NOMO-1 (cell line): ENCODE measurements around the gene DRC7.

ENCODE experiments used
- DNase-seq, 2 experiments: peaks; one replicate each; lab custom pipeline; 2025; ENCODE audit not compliant: unreplicated experiment in 2 of 2; lab: John Stamatoyannopoulos, UW

The DRC7 gene

DNA sequence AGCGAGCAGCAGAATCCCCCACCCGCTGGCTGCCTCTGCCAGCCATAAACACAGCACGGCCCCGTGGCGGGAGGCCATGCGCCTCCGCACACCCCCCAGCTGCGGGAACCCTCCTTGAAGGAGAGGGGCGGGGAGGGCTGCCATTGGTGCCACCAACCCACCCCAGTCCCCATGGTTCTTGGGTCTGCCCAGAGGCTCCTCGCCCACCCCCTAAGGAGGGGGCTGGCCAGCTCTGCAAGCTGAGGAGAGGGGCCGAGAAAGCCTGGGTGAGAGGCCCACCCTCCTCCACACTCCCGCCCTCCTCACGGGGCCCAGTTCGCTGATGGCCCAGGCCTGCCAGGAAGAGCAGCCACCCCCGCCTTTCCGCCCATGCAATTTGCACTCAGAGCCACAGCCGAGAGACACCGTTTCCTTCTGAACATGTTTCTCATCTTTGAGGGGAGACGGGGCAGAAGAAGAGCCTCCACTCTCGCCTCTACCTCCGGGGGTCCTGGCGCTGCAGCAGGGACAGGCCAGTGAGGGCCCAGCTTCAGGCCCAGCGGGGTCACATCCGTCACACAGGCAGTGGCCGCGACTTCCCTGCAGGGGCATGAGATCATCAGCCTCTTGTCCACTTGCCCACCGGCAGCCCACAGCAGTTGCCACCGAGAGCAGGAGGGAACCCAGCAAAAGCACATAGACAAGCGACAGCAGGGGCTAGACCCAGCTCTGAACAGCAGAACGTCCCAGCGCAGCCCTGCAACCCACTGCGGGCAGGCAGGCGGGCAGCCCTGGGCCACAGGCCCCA lies 63.9 kb downstream of the DRC7 start:
- no peak for DNase-seq

- no peak for DNase-seq
Measured at GRCh38 chr16:57759131-57759530, 64.5 kb downstream of the DRC7 start.

GRCh38 chr16:57759541-57760356 lies 65.1 kb downstream of the DRC7 start:
- no peak for DNase-seq

DNA sequence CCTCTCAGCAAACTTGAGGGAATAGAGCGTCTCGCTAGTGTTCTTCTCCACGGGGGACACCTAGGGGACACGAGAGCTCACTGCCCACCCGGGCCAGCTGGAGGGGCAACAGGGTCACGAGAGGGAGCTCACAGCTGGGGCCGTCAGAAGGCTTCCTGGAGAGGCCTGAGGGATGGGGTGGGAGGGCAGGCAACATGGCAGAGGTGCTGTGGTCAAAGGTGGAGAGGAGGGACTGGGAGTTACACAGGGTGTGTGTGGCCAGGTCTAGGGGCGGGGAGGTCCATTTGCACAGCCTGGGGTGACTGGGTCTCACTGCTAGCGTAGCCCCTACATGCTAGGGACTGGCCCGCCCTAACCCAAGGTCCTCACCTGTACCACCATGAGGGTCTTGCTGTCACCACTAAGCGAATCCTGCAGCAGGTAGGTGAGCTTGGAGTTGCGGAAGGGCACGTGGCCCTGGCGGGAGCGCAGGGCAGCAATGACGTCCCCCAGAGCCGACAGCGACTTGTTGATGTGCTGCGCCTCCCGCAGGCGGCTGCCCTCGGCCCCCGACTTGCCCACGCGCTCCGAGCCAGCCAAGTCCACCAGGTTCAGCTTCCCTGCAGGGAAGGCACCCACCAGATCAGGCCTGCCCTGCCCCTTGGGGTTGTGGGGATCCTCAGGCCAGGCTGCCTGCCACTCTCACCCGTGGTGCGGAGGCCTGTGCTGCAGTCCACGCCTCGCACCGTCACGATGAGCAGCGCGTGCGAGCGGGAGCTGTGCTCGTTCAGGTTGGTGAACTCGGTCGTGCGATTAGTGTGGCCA lies 66.0 kb downstream of the DRC7 start:
- DNase-seq = no peak

GRCh38 chr16:57761301-57761700 lies 66.7 kb downstream of the DRC7 start:
- no peak for DNase-seq

GRCh38 chr16:57761957-57762356 lies 67.4 kb downstream of the DRC7 start:
- no peak for DNase-seq

DNA sequence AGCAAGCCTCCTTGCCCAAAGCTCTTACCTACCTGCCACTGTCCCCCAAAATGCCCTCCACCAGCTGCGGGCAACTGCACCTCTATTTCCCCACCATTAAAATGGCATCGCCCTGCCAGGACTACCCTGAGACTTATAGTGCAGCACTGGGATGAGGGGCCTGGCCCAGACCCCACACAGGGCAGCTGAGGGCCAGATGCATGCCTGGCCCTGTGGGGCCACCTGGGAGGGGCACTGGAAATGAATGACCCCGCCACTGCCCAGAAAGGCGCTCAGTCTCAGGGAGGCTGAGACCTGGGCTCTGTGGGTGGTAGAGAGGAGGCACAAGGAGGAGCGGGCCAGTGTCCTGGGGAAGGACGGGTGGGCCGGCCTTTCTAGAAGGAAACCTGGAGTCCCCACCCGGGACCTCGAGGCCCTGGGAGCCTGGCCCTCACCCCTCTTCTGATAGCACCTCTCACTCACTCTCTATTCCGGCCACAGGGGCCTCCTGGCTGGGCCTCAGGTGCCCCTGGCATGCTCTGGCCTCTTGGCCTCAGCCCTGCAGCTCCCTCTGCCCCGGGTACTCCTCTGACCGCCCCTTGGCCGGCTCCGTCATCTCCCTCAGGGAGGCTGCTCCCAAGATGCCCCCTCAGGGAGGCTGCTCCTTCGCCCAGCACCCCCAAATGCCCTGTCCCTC lies 67.9 kb downstream of the DRC7 start:
- DNase-seq = no peak

GRCh38 chr16:57763285-57764005 lies 68.8 kb downstream of the DRC7 start:
- no peak for DNase-seq

DNA sequence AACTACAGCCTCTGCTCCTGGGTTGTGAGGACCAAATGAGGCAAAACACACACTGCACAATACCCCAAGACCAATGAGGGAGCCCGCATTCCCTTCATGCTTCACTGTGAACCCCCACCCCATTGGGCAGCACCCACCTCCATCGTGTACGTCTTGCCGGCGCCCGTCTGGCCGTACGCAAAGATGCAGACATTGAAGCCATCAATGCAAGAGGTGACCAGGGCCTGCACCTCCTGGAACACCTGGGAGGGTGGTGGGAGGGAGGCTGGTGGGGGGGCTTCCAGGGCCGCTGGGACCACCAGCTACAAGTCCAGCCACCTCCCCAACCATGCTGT lies 69.4 kb downstream of the DRC7 start:
- no peak for DNase-seq

DNA sequence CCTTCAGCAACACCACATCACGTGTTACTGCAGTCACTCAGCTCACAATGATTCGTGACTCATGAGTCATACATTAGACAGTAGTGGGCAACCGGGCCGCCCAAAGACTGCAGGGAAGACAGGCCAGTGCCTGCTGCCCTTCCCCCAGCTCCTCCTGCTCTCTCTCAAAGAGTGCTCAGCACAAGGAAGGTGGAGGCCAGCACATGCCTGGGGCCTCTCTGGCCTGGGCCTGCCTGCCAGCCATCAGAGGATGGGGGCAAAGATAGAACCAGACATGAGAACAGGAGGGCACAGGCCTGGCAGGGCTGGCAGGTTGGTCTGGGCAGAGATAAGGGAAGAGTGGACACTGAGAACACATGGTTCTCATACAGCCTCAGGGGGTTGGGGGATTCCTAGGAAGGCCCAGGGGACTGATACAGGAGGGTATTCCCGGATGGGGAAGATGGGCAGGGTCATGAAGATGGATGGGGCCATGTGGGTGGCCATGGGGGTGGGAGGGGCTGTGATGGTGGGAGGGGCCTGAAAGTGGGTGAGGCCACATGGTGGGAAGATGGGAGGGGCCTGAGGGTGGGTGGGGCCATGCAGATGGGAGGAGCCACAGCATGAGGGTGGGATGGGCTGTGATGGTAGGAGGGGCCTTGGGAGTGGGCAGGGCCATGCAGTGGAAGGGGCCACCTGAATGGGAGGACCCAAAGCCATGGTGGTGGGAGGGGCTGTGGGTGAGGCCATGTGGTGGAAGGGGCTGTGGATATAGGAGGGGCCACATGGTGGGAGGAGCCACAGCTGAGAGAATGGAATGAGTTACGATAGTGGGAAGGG lies 69.9 kb downstream of the DRC7 start:
- DNase-seq = peak in 1 of 2 experiments; percentile 7

- no peak for DNase-seq
Measured at GRCh38 chr16:57765160-57765728, 70.6 kb downstream of the DRC7 start.

DNA sequence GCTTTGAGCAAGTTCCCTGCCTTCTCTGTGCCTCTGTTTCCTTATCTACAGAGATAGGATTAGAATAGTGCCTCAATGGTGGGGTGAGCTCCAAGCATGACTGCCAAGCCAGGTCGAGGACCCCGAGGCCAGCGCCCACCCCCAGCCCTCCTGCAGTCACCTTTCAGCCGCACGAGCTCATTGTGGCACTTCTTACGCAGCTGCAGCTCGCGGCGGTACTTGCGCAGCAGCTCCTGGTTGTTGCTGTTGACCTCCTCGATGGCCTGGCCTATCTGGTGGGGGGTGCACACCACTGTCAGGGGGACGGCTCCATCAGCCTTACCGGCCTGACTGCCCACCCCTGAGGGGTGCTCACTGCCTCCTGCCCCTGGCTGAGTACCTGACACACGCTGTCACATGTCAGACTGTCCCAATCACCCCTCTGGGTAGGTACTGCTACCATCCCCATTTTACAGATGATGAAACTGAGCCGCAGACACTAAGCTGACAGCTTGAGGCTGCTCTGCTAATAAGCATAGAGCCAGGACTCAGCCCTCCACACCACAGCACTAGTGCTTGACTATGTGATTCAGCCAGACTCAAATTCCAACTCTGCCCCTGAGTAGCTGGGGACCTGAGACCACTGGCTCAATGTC lies 72.2 kb downstream of the DRC7 start:
- no peak for DNase-seq

DNA sequence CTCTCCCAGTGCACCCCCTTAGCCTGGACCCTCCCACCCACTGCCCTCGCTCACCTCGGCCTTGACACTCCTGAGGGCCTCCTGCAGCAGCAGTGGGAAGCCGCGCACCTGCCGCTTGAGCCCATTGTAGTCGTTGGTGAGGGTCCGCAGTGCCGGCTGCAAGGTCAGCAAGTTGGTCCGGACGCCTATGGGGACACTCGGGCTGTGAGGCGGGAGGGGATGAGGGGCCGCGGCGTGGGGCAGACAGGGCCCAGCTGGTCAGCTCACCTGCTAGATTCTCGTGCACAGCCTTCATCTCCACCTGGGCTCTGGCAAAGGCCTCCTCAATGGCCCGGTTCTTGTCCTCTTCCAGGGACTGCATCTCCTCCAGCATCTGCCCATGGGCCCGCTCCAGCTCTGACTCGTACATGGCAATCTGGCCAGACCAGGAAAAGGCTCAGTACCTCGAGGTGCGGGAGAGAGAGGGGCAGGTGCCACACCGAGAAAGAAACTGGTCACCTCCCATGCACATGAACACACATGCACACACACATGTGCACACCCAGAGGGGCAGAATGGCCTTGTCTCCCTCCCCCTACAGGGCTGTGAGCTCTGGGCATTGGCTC lies 75.0 kb downstream of the DRC7 start:
- no peak for DNase-seq

DNA sequence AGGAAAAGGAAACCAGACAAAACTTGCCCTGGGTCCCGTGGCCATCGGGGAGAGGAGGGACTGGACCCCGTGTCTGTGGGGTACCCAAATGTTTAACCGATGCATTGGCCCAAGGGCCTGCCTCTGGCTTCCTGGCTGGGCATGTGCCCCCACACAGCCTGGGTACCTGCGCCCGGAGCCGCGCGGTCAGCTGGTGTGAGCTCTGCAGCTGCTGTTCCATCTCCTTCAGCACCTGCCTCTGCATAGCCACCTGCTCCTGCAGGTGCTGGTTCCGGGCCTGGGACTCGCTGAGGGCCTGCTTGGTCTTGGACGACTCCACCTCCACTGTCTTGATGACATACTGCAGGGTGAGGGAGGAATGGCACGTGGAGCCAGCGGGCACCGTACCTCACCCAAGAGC lies 75.8 kb downstream of the DRC7 start:
- DNase-seq = no peak

GRCh38 chr16:57771141-57771785 lies 76.7 kb downstream of the DRC7 start:
- no peak for DNase-seq

- DNase-seq = no peak
Measured at GRCh38 chr16:57773019-57773418, 78.4 kb downstream of the DRC7 start.

- no peak for DNase-seq
Measured at GRCh38 chr16:57773655-57774295, 79.2 kb downstream of the DRC7 start.
